Astrocyte of the cerebellum (primary cell): ENCODE data around the gene CDH22.

Source experiments
- DNase-seq: peaks from one replicate; pipeline ENCODE4 v3.0.0-alpha.2; 2011; ENCODE audit warnings: low read depth
- H3K4me3 ChIP-seq: 2 replicates; pipeline ENCODE4 v1.5.1; 2011; ENCODE audit warnings: mild to moderate bottlenecking, low read depth, low read length, moderate library complexity
- in situ Hi-C: cut with HindIII; loops from 2 replicates; pipeline ENCODE4 v1.10.0; 2017; ENCODE audit warnings: low sequenced_read_pairs
- TF ChIP-seq, protein P1 (sequence below): IDR thresholded peaks from 2 replicates; pipeline ENCODE4 v1.5.1; 2012; ENCODE audit warnings: low read length, low read depth, moderate library complexity, mild to moderate bottlenecking; ENCODE audit errors: missing control alignments

Gene CDH22

GRCh38 chr20:46259260-46259859 lies 48.9 kb downstream of the CDH22 start:
- TF ChIP-seq, protein P1, sequence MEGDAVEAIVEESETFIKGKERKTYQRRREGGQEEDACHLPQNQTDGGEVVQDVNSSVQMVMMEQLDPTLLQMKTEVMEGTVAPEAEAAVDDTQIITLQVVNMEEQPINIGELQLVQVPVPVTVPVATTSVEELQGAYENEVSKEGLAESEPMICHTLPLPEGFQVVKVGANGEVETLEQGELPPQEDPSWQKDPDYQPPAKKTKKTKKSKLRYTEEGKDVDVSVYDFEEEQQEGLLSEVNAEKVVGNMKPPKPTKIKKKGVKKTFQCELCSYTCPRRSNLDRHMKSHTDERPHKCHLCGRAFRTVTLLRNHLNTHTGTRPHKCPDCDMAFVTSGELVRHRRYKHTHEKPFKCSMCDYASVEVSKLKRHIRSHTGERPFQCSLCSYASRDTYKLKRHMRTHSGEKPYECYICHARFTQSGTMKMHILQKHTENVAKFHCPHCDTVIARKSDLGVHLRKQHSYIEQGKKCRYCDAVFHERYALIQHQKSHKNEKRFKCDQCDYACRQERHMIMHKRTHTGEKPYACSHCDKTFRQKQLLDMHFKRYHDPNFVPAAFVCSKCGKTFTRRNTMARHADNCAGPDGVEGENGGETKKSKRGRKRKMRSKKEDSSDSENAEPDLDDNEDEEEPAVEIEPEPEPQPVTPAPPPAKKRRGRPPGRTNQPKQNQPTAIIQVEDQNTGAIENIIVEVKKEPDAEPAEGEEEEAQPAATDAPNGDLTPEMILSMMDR = no peak
- H3K4me3 ChIP-seq = no peak overlapping the region
- in situ Hi-C loops = no loop called here
- no peak for DNase-seq

- TF ChIP-seq, protein P1 = no peak
- in situ Hi-C loops = no loop called here
- no peak overlapping the region for H3K4me3 ChIP-seq
- DNase-seq = no peak
These were observed 50.4 kb downstream of the CDH22 start for GRCh38 chr20:46257887-46258286.

GRCh38 chr20:46256293-46256692 lies 52.0 kb downstream of the CDH22 start:
- no peak for DNase-seq
- in situ Hi-C loops = no loop called here
- TF ChIP-seq, protein P1 = no peak
- H3K4me3 ChIP-seq = no peak overlapping the region

DNA sequence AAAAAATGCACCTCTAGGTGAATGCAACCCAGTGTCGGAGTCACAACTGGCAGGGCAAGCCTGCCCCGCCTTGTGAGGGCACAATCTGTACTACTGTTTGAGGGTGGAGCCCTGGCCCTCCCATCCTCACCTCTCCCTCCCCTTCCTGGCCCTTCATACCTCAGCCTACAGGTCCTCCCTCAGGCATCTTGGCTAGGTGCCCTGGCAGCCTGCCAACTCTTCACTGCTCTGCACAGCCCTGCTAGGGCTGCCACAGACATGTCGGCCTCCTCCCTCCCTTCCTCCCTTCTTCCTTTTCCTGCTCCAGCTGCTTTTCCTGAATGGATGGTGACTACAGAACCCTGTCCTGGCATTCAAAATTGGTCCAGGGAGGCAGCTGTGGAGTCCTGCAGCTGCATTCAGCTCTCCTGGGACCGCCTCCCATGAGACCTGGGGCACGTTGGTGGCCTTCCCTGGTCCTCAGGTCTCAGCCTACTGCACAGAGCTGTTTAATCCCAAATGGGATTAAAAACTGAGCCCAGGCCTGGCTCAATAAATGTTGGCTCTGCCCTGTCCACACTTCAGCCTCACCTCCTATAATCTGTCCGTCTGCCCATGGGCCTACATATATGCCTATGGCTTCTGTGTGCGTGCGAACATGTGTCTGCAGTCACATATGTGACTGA lies 52.7 kb downstream of the CDH22 start:
- TF ChIP-seq, protein P1 = no peak
- H3K4me3 ChIP-seq = no peak overlapping the region
- in situ Hi-C loops = no loop called here
- DNase-seq = no peak

DNA sequence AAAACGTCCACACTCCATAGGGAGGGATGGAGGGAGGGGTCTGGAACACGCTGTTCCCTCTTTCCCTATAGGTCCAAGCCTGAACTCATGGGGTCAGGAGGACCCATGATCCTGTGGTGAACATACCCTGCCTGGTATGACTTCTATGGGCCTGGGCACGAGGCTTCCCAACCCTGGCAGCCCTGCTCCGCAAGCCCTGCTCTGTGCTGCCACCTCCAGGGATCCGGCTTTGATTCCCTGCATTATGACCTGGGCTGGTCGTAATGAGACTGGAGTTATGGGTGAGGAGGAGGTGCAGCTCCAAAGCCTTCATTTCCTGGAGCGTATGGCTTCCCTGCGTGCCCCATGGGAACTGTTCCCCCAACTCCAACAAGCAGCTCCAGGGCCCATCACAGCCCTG lies 54.9 kb downstream of the CDH22 start:
- in situ Hi-C loops = no loop called here
- TF ChIP-seq, protein P1 = no peak
- no peak overlapping the region for H3K4me3 ChIP-seq
- no peak for DNase-seq

GRCh38 chr20:46252352-46253091 lies 55.8 kb downstream of the CDH22 start:
- TF ChIP-seq, protein P1 = no peak
- H3K4me3 ChIP-seq = no peak overlapping the region
- no peak for DNase-seq
- in situ Hi-C loops = no loop called here
